ENCODE measurements around the gene NCF2. TPM values are rescaled to one million over a fixed set of nuclear protein-coding genes. Genes with fewer than 3 reads are reported as not detected.

NCF2 gene
- total RNA-seq, 1 donor from 2014 or later: not detected

DNA sequence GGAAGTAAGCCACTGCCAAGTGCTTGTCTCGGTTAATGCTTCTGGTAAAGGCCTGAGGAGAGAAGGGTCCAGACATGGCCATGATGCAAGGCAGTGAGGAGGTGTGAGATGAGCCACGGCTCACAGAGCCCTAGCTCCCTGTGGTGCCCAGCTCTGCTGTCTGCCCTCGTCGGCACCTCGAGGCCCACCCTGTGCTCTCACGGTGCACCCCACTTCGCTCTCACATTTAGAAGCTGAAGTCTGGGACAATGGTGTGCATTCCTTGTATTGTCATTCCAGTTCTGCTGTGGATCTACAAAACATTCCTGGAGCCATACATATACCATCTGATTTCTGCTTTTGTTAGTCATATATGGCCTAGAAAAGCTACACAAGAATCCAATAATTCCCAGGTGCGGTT lies 3.3 kb downstream of the NCF2 start:
- H3K27ac Mint-ChIP-seq (ENCODE audit: unreplicated experiment): no peak overlapping the region
- H3K36me3 Mint-ChIP-seq (ENCODE audit: unreplicated experiment): no peaks in the 10 kb centered on the region
- H3K27me3 Mint-ChIP-seq (ENCODE audit: unreplicated experiment): no peaks in the 10 kb centered on the region
- DNase-seq (ENCODE audit: extremely low spot score, unreplicated experiment): no peak
- no peak for TF ChIP-seq CTCF (IDR thresholded peaks at IDR 0.05)
- H3K9me3 Mint-ChIP-seq (ENCODE audit: unreplicated experiment): no peaks in the 10 kb centered on the region
- no peaks in the 10 kb centered on the region for H3K4me1 Mint-ChIP-seq (ENCODE audit: unreplicated experiment)
- H3K4me3 Mint-ChIP-seq (ENCODE audit: unreplicated experiment): no peak overlapping the region

DNA sequence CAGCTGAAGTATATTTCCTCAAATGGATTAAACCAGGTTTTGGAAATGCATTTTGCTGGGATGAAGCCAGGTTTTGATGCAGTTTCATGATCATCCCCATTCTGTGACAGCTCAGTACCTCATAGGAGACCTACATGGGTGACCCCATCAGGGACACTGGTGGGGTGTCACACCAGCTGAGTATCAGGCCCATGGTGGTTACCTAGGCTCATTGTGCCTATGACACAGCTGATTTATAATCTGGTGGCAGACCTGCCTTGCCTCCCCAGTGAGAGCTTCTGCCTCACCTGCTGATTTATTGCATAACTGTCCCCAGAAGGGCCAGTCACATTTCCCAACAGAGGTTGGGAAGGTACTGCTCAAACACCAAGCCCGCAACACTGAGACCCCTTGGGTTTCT lies 3.8 kb downstream of the NCF2 start:
- Mint-ChIP-seq H3K4me1 (ENCODE audit: unreplicated experiment) (no peaks in the 10 kb centered on the region), H3K27ac (ENCODE audit: unreplicated experiment) (no peak overlapping the region), H3K9me3 (ENCODE audit: unreplicated experiment) (no peaks in the 10 kb centered on the region), H3K36me3 (ENCODE audit: unreplicated experiment) (no peaks in the 10 kb centered on the region), H3K4me3 (ENCODE audit: unreplicated experiment) (no peak overlapping the region), H3K27me3 (ENCODE audit: unreplicated experiment) (no peaks in the 10 kb centered on the region)
- DNase-seq (ENCODE audit: extremely low spot score, unreplicated experiment): no peak
- no peak for TF ChIP-seq CTCF (IDR thresholded peaks at IDR 0.05)

GRCh38 chr1:183585038-183585437 lies 5.2 kb downstream of the NCF2 start:
- DNase-seq (ENCODE audit: extremely low spot score, unreplicated experiment): no peak
- Mint-ChIP-seq H3K36me3 (ENCODE audit: unreplicated experiment) (no peaks in the 10 kb centered on the region), H3K9me3 (ENCODE audit: unreplicated experiment) (no peaks in the 10 kb centered on the region), H3K27ac (ENCODE audit: unreplicated experiment) (no peak overlapping the region), H3K27me3 (ENCODE audit: unreplicated experiment) (no peaks in the 10 kb centered on the region), H3K4me1 (ENCODE audit: unreplicated experiment) (peaks cover 3% of the 10 kb centered on the region), H3K4me3 (ENCODE audit: unreplicated experiment) (no peak overlapping the region)
- TF ChIP-seq CTCF (IDR thresholded peaks at IDR 0.05): no peak

DNA sequence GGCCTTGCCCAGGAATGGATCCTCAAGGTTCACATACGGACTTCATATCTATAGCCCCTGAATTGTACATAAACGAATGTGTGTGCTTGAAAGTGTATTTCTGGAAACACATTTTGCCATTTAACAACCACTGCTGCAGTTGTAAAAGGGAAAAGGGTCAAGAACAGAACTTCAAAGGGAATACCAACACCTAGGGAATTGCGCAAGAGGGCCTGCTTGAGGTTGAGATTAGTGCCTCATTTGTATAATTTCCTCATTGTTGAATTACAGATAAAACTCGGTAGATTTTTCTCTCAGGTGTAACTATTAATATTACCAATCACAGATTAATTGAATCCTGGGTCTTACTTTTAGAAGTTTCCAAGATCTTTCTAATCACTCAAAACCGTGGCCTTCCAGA lies 6.1 kb downstream of the NCF2 start:
- no peak overlapping the region for H3K4me3 Mint-ChIP-seq (ENCODE audit: unreplicated experiment)
- H3K27ac Mint-ChIP-seq (ENCODE audit: unreplicated experiment): no peak overlapping the region
- no peaks in the 10 kb centered on the region for H3K27me3 Mint-ChIP-seq (ENCODE audit: unreplicated experiment)
- TF ChIP-seq CTCF (IDR thresholded peaks at IDR 0.05): no peak
- peaks cover 3% of the 10 kb centered on the region for H3K4me1 Mint-ChIP-seq (ENCODE audit: unreplicated experiment)
- H3K9me3 Mint-ChIP-seq (ENCODE audit: unreplicated experiment): no peaks in the 10 kb centered on the region
- DNase-seq (ENCODE audit: extremely low spot score, unreplicated experiment): no peak
- no peaks in the 10 kb centered on the region for H3K36me3 Mint-ChIP-seq (ENCODE audit: unreplicated experiment)

GRCh38 chr1:183583466-183583865 lies 6.8 kb downstream of the NCF2 start:
- Mint-ChIP-seq H3K36me3 (ENCODE audit: unreplicated experiment) (no peaks in the 10 kb centered on the region), H3K27ac (ENCODE audit: unreplicated experiment) (no peak overlapping the region), H3K9me3 (ENCODE audit: unreplicated experiment) (no peaks in the 10 kb centered on the region), H3K4me1 (ENCODE audit: unreplicated experiment) (peaks cover 3% of the 10 kb centered on the region), H3K4me3 (ENCODE audit: unreplicated experiment) (no peak overlapping the region), H3K27me3 (ENCODE audit: unreplicated experiment) (no peaks in the 10 kb centered on the region)
- no peak for TF ChIP-seq CTCF (IDR thresholded peaks at IDR 0.05)
- no peak for DNase-seq (ENCODE audit: extremely low spot score, unreplicated experiment)

Data from osteocyte (in vitro differentiated cells).